NCI-H2196 treated with DMSO at 0.1 percent for 48 hours (cell line): Measurements from ENCODE around the gene ERI2.
"Not testable (repeated sequence)": the region's sequence is repeated elsewhere in the genome, so short reads cannot be mapped to it uniquely, and the experiment has no call there.

Source experiments
- DNase-seq: peaks from one replicate; lab custom pipeline; 2025; ENCODE audit not compliant: unreplicated experiment; lab: John Stamatoyannopoulos, UW

The ERI2 gene

DNA sequence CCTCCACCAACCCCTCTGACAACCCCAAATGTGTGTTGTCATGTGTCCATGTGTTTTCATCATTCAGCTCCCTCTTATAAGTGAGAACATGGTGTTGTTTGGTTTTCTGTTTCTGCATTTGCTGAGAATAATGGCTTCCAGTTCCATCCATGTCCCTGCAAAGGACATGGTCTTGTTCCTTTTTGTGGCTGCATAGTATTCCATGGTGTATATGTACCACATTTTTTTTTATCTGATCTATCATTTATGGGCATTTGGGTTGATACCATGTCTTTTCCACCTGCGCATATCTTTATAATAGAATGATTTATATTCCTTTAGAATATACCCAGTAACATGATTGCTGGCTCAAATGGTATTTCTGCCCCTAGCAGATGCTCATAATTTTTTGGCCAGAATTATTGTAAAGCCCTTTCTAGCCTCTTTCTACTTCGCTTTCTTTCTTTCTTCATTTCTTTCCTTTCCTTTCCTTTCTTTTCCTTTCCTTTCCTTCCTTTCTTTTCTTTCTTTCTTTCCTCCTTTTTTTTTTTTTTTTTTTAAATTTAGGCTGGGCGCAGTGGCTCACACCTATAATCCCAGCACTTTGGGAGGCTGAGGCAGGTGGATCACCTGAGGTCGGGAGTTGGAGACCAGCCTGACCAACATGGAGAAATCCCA is 12.8 kb upstream of the ERI2 start:
- no peak for DNase-seq

DNA sequence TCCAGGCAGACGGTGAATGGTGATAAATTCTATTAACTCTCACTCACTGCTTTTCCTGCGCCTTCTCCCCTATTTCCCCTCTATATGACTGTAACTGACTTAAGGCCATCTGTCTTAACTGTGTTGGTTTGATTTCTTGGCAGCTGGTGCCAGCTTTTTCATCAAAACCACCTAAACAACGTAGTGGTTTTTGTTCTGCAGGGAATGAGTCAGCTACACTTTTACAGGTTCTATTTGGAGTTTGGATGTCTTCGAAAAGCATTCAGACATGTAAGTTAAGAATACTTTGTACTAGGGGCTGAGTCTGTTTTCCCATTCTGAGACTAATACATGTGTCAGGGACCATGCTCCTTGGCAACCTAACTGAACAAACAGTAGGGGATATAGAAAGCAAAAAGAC is 8.5 kb upstream of the ERI2 start:
- no peak for DNase-seq

DNA sequence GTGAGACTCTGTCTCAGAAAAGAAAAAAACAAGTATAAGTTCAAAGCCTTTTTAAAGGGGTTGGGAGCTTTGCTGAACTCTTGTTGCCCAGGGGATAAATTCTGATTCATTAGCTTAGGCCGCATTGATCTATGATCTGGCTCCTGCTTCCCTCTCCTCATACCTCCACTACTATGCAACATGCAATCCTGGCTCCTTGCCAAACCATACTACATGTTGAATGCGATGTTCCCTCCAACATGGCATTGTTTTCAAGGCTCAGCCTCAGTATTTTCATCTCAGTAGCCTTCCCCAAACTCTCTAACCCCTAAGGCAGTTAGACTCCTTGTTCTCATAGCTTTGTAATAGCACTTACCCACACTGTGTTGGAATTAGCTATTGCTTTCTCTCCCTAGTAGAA is 6.2 kb upstream of the ERI2 start:
- DNase-seq = no peak

DNA sequence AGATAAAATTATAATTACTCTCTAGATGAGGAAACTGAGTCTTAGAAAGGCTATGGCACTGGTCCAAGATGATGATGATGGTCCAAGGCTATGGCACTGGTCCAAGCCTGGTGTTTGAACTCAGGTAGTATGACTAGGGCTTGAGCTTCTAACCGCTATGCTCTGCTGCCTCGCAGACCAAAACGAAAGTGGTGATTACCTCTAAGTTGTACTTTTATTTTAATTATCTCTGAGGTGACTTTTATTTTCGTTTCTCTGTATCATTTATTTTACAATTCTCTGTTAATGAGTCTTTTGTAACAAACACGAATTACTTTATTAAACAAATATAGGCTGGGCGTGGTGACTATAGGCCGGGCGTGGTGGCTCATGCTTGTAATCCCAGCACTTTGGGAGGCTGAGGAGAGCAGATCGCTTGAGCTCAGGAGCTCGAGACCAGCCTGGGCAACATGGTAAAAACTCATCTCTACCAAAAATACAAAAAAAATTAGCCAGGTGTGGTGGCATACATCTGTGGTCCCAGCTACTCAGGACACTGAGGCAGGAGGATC is 5.7 kb upstream of the ERI2 start:
- no peak for DNase-seq

DNA sequence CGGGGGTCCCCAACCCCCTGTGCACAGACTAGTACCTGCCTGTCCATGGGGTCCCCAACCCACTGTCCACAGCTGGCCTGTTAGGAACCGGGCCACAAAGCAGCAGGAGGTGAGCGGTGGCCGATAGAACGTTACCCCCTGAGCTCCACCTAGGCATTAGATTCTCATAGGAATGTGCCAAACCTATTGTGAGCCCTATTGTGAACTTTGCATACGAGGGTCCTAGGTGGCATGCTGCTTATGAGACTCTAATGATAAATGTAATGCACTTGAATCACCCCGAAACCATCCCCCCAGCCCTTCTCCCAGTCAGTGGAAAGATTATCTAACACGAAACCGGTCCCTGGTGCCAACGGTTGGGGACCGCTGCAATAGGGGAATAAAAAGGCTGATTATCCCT is 1.6 kb upstream of the ERI2 start:
- no peak for DNase-seq

DNA sequence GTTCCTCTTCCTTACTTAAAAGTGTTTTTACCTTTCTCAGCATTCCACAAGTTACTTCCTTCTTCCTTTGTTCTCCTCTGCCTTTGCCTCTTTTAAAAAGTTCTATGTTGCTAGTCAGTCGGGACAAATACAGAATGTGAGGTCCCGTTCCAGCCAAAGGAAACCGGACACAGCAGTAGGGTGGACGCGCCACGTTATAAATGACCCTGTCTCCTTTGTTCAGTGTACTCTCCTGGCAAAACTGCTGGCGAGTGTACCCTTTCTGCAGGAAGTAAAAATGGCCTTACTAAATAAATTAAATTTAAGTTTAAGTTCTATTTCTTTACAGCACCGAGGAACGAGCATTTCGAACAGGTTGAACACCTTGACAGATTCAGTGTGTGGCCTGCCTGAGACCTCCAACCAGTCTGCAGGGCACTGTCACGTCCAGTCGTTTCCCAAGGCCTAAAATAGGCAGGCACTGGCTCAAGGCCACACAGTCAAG is 546 bp downstream of the ERI2 start:
- not testable (repeated sequence) for DNase-seq

DNA sequence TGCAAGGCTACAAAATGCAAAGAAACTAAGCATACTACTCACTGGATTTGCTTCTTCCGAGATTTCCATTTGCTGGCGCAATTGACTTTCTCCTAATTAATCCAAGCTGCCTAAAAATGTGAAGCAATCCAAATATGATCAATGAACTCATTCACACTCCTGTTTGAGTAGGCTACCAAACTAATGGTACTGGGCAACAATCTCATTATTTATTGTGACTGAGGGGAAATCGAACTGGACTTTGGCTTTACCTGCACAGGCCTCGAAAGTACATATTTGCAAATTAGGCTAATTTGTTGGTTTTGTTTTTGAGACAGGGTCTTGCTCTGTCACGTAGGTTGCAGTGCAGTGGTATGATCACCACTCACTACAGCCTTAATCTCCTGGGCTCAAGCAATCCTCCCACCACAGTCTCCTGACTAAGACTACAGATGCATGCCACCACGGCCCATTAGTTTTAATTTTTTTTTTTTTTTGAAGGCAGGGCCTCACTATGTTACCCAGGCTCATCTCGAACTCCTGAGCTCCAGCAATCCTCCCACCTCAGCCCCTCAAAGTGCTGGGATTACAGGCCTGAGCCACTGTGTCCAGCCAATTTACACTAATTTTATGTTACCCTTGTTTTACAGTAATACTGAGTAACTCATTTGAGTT is 2.6 kb downstream of the ERI2 start:
- no peak for DNase-seq

DNA sequence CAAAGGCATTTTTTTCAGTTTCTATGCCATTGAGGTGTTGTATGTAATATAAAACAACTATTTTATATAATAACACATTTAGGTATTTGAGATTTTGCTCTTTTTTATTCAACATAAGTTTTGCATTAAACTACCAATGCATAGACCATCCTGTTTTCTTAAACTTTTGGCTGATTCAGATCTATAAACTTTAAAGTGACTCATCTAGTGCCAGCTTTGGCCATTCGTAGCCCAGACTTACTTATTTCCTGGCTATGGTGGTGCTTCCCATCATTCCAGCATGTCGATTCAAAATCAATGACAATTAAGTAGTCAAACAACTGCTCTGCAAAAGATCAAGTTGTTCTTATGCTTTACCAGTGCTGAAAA is 3.1 kb downstream of the ERI2 start:
- DNase-seq = no peak

DNA sequence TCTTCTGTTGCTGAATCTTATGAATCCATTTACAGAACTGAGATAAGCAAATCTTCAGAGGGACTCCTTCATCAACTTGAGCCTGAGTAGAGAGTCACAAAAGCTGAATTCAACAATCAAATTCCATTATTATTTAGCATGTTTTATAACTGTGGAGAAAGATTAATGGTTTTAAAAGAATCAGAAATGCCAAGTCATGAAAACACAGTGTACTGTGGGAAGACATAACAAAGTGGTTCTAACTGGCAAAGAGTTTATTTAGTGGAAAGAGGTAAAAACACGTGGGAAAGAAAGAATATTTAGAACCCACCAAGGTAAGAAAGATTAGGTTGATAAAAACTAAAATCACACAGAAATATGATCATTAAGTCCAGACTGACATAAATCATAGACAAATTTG is 5.0 kb downstream of the ERI2 start:
- no peak for DNase-seq

DNA sequence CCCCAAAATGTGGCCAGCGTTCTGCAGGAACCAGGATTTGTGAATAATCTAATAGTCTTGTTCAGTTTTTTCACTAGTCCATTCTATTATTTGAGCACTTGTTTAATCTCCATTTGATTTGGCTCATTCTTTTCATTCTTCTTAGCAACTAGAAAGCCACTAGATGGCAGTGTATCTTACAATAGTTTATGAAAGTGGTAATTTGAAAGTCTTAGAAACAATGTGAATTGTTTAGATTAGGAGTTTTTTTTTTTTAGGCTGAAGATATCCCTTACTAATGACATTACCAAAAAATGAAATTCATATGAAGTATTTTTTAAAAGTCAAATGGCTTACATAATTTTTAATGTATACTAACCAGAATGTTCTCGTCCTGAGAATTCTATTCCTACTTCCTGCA is 6.7 kb downstream of the ERI2 start:
- DNase-seq = no peak

DNA sequence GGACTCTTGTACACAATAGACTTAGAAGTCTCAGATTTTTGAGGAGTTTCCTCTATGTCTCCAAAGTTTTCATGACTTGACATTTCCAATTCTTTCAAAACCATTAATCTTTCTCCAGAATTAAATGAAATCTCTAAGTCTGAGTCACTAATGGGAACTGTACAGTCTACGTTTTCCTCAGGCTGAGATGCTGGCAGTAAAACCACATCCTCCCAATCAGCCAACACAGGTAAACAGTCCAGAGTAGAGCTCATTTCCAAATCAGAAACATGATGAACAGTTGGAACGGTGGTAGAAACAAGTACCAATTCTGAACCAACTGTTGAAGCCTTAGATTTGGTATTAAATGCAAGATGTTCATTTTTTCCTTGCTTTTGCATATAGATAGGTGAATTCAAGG is 7.9 kb downstream of the ERI2 start:
- DNase-seq = no peak

DNA sequence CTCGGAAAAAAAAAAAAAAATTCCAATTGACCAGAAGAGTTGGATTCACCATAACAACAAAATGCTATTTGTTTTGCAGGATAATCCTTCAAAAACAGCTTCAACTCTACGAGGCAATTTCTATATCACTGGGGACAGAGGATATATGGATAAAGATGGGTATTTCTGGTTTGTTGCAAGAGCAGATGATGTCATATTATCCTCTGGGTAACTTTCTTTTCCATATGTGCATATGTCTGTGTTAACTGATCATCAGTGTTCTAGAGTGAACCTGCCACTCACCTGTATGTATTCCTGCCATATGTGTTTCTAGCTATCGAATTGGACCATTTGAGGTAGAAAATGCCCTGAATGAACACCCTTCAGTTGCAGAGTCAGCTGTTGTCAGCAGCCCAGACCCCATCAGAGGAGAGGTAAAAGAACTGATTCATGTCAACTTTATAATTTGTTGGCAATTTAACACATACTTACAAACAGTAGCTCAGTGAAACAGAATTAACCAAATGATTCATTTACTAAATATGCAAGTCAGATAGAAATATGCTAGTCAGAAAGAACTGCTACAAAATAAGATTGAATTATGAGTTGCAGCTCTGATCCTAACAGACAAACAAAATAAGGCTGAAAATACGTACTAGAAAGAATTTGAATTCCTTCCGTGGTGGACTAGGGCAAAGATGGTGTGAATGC is 14.2 kb downstream of the ERI2 start:
- no peak for DNase-seq

DNA sequence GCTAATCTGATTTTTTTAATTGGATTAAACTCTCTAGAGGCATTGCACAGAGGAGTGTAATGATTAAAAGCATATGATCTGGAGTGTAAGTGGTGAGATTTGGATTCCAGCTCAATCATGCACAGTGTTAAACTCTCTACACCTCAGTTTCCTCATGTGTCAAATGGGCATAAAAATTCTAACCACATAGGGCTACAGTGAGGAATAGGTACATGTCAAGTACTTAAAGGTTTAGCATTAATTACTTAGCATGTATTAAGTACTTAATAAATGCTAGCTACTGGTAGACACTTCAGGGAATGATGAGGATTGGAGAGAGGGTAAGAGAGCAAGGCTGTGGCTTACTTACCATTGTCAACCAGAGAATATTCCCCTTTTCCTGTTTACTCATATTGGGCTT is 17.1 kb downstream of the ERI2 start:
- no peak for DNase-seq

DNA sequence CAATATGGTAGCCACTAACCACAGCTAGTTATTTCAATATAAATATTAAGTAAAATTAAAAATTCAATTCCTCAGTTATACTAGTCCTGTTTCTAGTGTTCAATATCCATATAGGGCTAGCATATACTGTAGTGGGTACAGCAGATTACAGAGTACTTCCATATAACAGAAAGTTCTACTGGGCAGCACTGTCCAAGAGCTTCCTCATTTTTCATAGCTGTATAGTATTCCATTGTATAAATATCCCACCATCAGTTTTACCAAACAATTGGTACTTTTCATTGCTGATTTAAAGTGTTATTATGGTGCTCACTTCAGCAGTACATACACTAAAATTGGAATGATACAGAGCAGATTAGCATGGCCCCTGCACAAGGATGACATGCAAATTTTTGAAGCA is 22.1 kb downstream of the ERI2 start:
- no peak for DNase-seq

DNA sequence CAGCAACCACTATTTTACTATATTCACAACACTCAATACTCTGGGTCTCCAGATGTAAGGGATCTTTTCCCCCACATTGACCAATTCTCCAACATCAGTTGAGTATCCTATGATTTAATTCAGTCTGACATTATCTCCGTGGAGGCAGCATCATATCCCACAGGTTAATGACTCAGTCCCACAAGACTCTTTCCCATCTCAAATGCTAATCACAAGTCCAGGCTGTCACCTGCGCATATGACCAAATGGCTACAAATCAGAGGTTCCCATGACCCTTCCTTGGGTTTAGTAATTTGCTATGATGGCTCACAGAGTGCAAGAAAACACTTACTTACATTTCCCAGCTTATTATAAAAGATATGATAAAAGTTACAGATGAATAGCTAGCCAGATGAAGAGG is 23.8 kb downstream of the ERI2 start:
- DNase-seq = no peak

DNA sequence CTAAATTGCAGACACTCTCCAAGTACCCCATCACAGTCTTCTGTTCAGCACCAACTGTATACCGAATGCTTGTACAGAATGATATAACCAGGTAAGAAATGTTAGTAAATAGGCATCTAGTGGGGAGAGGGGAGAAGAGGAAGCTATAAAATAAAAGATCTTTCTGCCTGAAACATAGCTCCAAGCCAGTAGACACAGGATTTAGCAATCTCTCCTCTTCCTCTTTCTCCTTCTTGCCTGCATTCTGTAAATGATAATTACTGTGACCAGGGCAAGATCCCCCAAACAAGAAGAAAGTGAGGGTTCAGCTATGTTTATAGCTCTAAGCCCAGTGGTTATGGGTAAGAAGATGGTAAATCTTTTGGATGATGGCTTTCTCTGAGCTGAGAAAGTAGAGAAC is 24.6 kb downstream of the ERI2 start:
- no peak for DNase-seq

DNA sequence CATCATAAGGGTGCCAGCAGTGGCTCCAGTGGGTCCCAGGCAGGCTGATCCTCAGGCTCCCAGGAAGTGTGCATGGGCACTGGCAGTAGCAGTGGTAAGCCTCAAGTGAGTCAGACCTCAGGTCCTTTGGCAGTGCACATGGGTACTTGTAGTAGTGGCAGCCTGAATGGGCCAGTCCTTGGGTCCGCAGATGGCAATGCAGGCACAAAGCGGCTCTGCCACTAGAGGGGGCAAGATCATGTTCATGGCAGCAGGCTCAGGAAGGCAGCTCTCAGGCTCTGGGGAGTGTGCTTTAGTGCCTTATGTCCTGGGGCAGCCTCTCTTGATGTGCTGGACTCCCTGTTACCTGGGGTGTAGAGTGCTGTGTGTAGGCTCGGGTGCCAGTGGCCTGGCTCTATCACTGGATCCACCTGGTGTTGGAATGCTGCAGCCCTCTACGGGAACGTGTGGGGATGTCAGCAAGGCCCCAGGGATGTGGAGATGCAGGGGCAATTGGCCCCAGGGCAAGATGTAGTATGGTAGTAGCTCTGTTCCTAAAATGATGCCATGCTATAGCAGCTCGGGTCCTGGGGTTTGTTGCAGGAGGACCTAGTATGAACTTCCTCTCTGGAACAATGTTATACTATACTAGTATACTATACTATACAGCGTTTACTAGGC is 31.4 kb downstream of the ERI2 start:
- DNase-seq = peak; percentile 56

DNA sequence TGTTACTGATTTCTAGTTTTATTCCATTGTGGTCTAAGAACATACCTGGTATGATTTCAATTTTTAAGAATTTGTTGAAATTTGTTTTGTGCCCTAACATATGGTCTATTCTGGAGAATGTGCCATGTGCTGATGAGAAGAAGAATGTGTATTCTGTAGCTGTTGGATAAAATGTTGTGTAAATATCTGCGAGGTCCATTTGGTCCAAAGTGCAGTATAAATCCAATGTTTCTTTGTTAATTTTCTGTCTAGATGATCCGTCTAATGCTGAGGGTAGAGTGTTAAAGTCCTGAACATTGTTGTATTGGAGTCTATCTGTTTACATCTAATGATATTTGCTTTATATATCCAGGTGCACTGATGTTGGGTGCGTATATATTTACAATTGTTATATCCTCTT is 32.6 kb downstream of the ERI2 start:
- no peak for DNase-seq

DNA sequence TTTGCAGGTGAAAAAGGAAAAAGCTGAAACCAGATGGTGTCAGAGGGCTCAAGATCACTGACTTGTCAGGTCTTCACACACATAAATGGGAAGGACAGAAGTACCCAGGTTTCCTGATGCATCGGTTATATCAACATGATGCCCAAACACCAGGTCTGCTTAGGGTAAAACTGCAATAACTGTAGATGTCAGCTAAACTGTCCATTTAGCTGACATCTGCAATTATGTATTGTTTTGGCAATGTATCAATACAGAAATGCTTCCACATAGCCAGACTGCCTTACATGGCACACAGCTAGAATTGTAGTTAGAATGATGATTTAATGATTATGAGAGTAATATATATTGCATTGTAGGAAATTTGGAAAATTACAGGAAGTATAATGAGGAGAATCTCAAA is 37.5 kb downstream of the ERI2 start:
- no peak for DNase-seq

DNA sequence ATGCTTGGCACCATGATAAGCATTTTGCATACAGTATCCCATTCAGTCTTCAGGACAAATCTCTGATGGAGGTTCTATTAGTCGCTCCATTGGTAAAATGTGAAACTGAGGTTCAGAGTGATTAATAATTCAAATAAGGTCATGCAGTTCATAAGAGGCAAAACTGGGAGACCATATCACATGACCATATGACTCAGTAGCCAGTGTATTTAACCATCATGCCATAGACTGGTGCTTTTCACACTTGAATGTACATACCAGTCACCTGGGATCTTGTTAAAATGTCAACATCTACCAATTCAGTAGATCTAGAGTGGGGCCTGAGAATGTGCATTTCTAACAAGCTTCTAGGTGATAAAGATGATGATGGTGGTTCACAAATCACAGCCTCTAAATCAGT is 38.2 kb downstream of the ERI2 start:
- DNase-seq = no peak

DNA sequence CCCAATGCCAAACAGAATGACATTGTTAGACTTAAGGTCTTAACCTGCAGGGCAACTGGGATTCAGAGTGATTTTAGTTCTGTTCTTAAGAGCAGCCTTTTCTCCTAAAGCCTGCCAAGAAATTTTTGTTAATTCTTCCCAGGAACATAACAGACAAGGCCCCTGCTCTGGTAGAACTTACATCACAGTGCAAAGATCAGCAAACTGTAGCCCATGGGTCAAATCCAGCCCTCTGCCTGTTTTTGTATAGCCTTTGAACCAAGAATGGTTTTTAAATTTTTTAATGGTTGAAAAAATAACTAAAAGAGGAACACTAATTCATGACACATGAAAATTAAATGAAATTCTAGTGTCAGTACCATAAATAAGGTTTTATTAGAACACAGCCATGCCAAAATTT is 38.7 kb downstream of the ERI2 start:
- DNase-seq = no peak

DNA sequence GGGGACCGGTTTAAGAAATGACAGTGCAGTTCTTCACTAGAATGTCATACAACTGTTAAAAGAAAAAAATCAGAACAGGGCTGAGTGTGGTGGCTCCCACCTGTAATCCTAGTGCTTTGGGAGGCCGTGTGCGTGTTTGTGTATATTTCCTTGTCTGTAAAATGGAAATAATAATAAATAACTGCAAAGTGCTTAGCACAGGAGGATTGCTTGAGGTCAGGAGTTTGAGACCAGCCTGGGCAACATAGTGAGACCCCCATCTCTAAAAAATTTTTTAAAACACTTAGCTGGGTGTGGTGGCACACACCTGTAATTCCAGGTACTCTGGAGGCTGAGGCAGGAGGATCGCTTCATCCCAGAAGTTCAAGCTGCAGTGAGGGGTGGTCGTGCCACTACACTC is 40.0 kb downstream of the ERI2 start:
- no peak for DNase-seq
